CD14-positive monocyte (primary cell): ENCODE data around the gene MXI1. TPM values are rescaled to one million over a fixed set of nuclear protein-coding genes. Genes with fewer than 3 reads are reported as not detected.

Source experiments
- DNase-seq, 3 donors: peaks; one replicate each; pipeline ENCODE4 v3.0.0-alpha.2; 2011 to 2022
- H2AFZ ChIP-seq: 2 replicates; pipeline ENCODE4 v1.6.0; 2012; ENCODE audit warnings: mild to moderate bottlenecking, low read depth, low read length, inconsistent platforms; ENCODE audit not compliant: insufficient read depth, poor library complexity, severe bottlenecking
- H3K27ac ChIP-seq, 2 donors: 1 replicate in 1 of 2; 2 replicates in 1 of 2; pipeline ENCODE4 v1.5.1; 2012 to 2013; ENCODE audit warnings: low read length in 2 of 2, control low read depth in 1 of 2, inconsistent platforms in 1 of 2, low read depth in 1 of 2, mild to moderate bottlenecking in 1 of 2
- H3K27me3 ChIP-seq, 2 donors: one replicate each; pipeline versions ENCODE4 v1.6.0 to v1.6.1; 2011 to 2013; ENCODE audit warnings: low read length in 2 of 2; ENCODE audit not compliant: control insufficient read depth in 2 of 2, insufficient read depth in 2 of 2
- H3K36me3 ChIP-seq, 2 donors: replicated peaks in 1 of 2; 1 replicate in 1 of 2; 2 replicates in 1 of 2; pipeline versions ENCODE4 v1.5.1 to v1.6.1; 2012 to 2013; ENCODE audit warnings: low read length in 2 of 2, control low read depth in 1 of 2, inconsistent platforms in 1 of 2, mild to moderate bottlenecking in 1 of 2; ENCODE audit not compliant: insufficient read depth in 2 of 2, control insufficient read depth in 1 of 2
- H3K4me1 ChIP-seq, 2 donors: 1 replicate in 1 of 2; 2 replicates in 1 of 2; pipeline versions ENCODE4 v1.5.1 to v1.6.1; 2012 to 2013; ENCODE audit warnings: low read length in 2 of 2, control low read depth in 1 of 2, inconsistent platforms in 1 of 2, mild to moderate bottlenecking in 1 of 2, moderate library complexity in 1 of 2; ENCODE audit not compliant: insufficient read depth in 2 of 2, control insufficient read depth in 1 of 2
- H3K4me2 ChIP-seq: replicated peaks from 2 replicates; pipeline ENCODE3; 2012; ENCODE audit warnings: low read length, moderate library complexity, mild to moderate bottlenecking; ENCODE audit not compliant: poor library complexity, severe bottlenecking; ENCODE audit errors: extremely low read depth
- H3K4me3 ChIP-seq, 3 experiments: fragments of 200-600 bp in 1 of 3; sonication (generic) in 1 of 3; replicated peaks in 1 of 3; 1 replicate in 2 of 3; 2 replicates in 1 of 3; pipeline ENCODE4 v1.5.1; 2011 to 2013; ENCODE audit warnings: low read length in 3 of 3, mild to moderate bottlenecking in 3 of 3, control low read depth in 2 of 3, low read depth in 2 of 3, inconsistent platforms in 1 of 3, moderate library complexity in 1 of 3
- H3K79me2 ChIP-seq: 2 replicates; pipeline ENCODE4 v1.6.0; 2012; ENCODE audit warnings: mild to moderate bottlenecking, control low read depth, inconsistent platforms, low read length, moderate library complexity; ENCODE audit not compliant: insufficient read depth
- H3K9ac ChIP-seq: 2 replicates; pipeline ENCODE4 v1.6.0; 2017; ENCODE audit warnings: low read length, mild to moderate bottlenecking; ENCODE audit not compliant: insufficient read depth, poor library complexity, severe bottlenecking
- H3K9me3 ChIP-seq, 2 donors: replicated peaks in 1 of 2; 1 replicate in 1 of 2; 2 replicates in 1 of 2; pipeline versions ENCODE4 v1.5.1 to v1.6.1; 2012 to 2013; ENCODE audit warnings: low read length in 2 of 2, control low read depth in 1 of 2; ENCODE audit not compliant: control insufficient read depth in 1 of 2, insufficient read depth in 1 of 2
- H4K20me1 ChIP-seq: 2 replicates; pipeline ENCODE4 v1.6.0; 2012; ENCODE audit warnings: mild to moderate bottlenecking, low read length, control low read depth, moderate library complexity; ENCODE audit not compliant: insufficient read depth
- H3K27ac Mint-ChIP-seq, 7 donors: one replicate each; pipeline ENCODE4 v1.8.0; 2020; ENCODE audit warnings: mild to moderate bottlenecking in 7 of 7, mixed read lengths in 7 of 7, moderate library complexity in 6 of 7, inconsistent platforms in 2 of 7
- H3K27me3 Mint-ChIP-seq, 3 donors: one replicate each; pipeline ENCODE4 v1.8.0; 2021 to 2022; ENCODE audit warnings: low read depth in 3 of 3, mild to moderate bottlenecking in 3 of 3, mixed read lengths in 3 of 3, moderate library complexity in 3 of 3, inconsistent platforms in 1 of 3
- H3K36me3 Mint-ChIP-seq, 2 donors: one replicate each; pipeline ENCODE4 v1.8.0; 2020; ENCODE audit warnings: mixed read lengths in 2 of 2, inconsistent platforms in 1 of 2, mild to moderate bottlenecking in 1 of 2
- H3K4me1 Mint-ChIP-seq: one replicate; pipeline ENCODE4 v1.8.0; 2020; ENCODE audit warnings: mild to moderate bottlenecking, mixed read lengths
- H3K4me3 Mint-ChIP-seq, 2 donors: one replicate each; pipeline ENCODE4 v1.8.0; 2020; ENCODE audit warnings: mild to moderate bottlenecking in 2 of 2, mixed read lengths in 2 of 2, moderate library complexity in 1 of 2
- H3K9me3 Mint-ChIP-seq, 7 donors: one replicate each; pipeline ENCODE4 v1.8.0; 2020 to 2022; ENCODE audit warnings: mixed read lengths in 7 of 7, mild to moderate bottlenecking in 6 of 7, moderate library complexity in 6 of 7, inconsistent platforms in 2 of 7
- WGBS: methylation state at CpG from one replicate; pipeline ENCODE4 v1.1.5; 2013; ENCODE audit warnings: missing lambda C conversion rate; ENCODE audit not compliant: insufficient coverage; 5-methylcytosine and 5-hydroxymethylcytosine counted together
- intact Hi-C, 2 donors: fragments of 100-400 bp; cut with micrococcal nuclease; formaldehyde crosslinking; loops; one replicate each; pipeline versions ENCODE4 v1.15.0 to v1.15.1; 2023
- polyA plus RNA-seq, 3 donors: library from polyadenylated mRNA; depleted of rRNA in 1 of 3; unstranded in 2 of 3; stranded (reverse) in 1 of 3; fragments of 300-500 nt in 2 of 3; fragments of >200 nt in 1 of 3; fragmentation: Illumina TruSeq in 2 of 3; gene quantifications; 1 replicate in 2 of 3; 2 replicates in 1 of 3; pipeline ENCODE4 v1.2.3, GENCODE V29; 2012 to 2021
- TF ChIP-seq, protein P1 (sequence below): fragments of 200-600 bp; IDR thresholded peaks from one replicate; pipeline ENCODE4 v1.8.0; 2022; ENCODE audit warnings: antibody characterized with exemption, mild to moderate bottlenecking

MXI1 gene
- polyA plus RNA-seq, 3 donors: 13.1 to 25.7 (median 21.6) TPM

GRCh38 chr10:110167149-110167548 is 40.3 kb upstream of the MXI1 start:
- peaks cover 41 to 49% (median 44%) of the 10 kb centered on the region in 3 donors for H3K27me3 Mint-ChIP-seq
- peaks cover 0 to 5% (median 0%) of the 10 kb centered on the region in 7 donors for H3K9me3 Mint-ChIP-seq
- H3K27ac Mint-ChIP-seq: no peak overlapping the region
- intact Hi-C loops: loop anchor here in 1 of 2 donors (5.0 kb wide), 1 partner anchor 35 kb away; no protein-coding TSS in a partner anchor
- DNase-seq: no peak
- peaks cover 44 to 45% of the 10 kb centered on the region in 2 donors for H3K4me1 ChIP-seq
- peaks cover 4 to 7% of the 10 kb centered on the region in 2 donors for H3K36me3 Mint-ChIP-seq
- WGBS: 100% methylated on average over 2 of the region's 7 CpGs
- peak overlapping the region in 1 of 2 donors; percentile 81 for H3K4me3 Mint-ChIP-seq
- H3K4me2 ChIP-seq: no peak overlapping the region
- H3K79me2 ChIP-seq: no peaks in the 10 kb centered on the region
- H3K4me1 Mint-ChIP-seq: peaks cover 48% of the 10 kb centered on the region
- no peak overlapping the region for H2AFZ ChIP-seq
- no peak overlapping the region for H3K27ac ChIP-seq
- TF ChIP-seq, protein P1, sequence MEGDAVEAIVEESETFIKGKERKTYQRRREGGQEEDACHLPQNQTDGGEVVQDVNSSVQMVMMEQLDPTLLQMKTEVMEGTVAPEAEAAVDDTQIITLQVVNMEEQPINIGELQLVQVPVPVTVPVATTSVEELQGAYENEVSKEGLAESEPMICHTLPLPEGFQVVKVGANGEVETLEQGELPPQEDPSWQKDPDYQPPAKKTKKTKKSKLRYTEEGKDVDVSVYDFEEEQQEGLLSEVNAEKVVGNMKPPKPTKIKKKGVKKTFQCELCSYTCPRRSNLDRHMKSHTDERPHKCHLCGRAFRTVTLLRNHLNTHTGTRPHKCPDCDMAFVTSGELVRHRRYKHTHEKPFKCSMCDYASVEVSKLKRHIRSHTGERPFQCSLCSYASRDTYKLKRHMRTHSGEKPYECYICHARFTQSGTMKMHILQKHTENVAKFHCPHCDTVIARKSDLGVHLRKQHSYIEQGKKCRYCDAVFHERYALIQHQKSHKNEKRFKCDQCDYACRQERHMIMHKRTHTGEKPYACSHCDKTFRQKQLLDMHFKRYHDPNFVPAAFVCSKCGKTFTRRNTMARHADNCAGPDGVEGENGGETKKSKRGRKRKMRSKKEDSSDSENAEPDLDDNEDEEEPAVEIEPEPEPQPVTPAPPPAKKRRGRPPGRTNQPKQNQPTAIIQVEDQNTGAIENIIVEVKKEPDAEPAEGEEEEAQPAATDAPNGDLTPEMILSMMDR: no peak
- H3K36me3 ChIP-seq: no peaks in the 10 kb centered on the region
- H3K9ac ChIP-seq: no peak overlapping the region
- no peak overlapping the region for H3K4me3 ChIP-seq
- H3K9me3 ChIP-seq: no peaks in the 10 kb centered on the region
- no peaks in the 10 kb centered on the region for H4K20me1 ChIP-seq
- peaks cover 33 to 44% of the 10 kb centered on the region in 2 donors for H3K27me3 ChIP-seq

GRCh38 chr10:110168601-110169481 is 38.6 kb upstream of the MXI1 start:
- Histone ChIP-seq H2AFZ (peak overlapping the region; percentile 61), H3K9me3 (no peaks in the 10 kb centered on the region), H3K4me3 (peak overlapping the region in 1 of 3 experiments; percentile 13), H3K4me2 (no peak overlapping the region), H3K27ac (no peak overlapping the region), H3K79me2 (no peaks in the 10 kb centered on the region), H3K27me3 (peaks cover 33 to 41% of the 10 kb centered on the region in 2 donors), H3K36me3 (no peaks in the 10 kb centered on the region), H4K20me1 (no peaks in the 10 kb centered on the region), H3K9ac (no peak overlapping the region), H3K4me1 (peaks cover 28 to 29% of the 10 kb centered on the region in 2 donors)
- intact Hi-C loops: loop anchor here in 1 of 2 donors (5.0 kb wide), 1 partner anchor 33 kb away; no protein-coding TSS in a partner anchor
- DNase-seq: no peak
- Mint-ChIP-seq H3K36me3 (peaks cover 4 to 7% of the 10 kb centered on the region in 2 donors), H3K9me3 (peaks cover 0 to 8% (median 0%) of the 10 kb centered on the region in 7 donors), H3K4me3 (peak overlapping the region in 1 of 2 donors; percentile 88), H3K27ac (no peak overlapping the region), H3K27me3 (peaks cover 44 to 54% (median 48%) of the 10 kb centered on the region in 3 donors), H3K4me1 (peaks cover 35% of the 10 kb centered on the region)
- TF ChIP-seq, protein P1: no peak
- 0% methylated on average over 4 of the region's 10 CpGs for WGBS
